ENCODE data around the gene CDK14.

DNA sequence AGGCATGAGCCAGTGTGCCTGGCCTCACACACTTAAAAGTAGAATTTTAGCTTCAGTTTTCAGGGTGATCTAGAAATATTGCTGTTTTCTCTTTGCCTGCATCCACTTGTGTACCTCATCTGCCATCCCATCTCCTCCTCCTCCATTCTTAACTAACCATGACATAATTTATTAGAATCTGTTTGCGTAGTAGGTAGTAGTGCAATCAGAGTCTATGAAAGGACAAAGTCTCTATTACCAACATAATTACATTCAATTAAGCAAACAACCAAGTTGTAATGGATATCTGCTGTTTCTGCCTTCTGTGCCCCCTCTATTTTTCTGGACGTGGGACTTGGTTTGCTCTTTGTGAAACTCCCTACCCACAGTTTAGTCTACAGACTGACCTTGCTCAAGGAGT, 72.9 kb downstream of the CDK14 start:
- TF ChIP-seq, protein P1, sequence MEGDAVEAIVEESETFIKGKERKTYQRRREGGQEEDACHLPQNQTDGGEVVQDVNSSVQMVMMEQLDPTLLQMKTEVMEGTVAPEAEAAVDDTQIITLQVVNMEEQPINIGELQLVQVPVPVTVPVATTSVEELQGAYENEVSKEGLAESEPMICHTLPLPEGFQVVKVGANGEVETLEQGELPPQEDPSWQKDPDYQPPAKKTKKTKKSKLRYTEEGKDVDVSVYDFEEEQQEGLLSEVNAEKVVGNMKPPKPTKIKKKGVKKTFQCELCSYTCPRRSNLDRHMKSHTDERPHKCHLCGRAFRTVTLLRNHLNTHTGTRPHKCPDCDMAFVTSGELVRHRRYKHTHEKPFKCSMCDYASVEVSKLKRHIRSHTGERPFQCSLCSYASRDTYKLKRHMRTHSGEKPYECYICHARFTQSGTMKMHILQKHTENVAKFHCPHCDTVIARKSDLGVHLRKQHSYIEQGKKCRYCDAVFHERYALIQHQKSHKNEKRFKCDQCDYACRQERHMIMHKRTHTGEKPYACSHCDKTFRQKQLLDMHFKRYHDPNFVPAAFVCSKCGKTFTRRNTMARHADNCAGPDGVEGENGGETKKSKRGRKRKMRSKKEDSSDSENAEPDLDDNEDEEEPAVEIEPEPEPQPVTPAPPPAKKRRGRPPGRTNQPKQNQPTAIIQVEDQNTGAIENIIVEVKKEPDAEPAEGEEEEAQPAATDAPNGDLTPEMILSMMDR (IDR thresholded peaks at IDR 0.05) = no peak
- no peak for TF ChIP-seq EP300 (IDR thresholded peaks at IDR 0.05)

Data from ovary (tissue), 3 donors.